Muscle of leg (tissue), 11 donors: ENCODE data around the gene STK32C. TPM values are rescaled to one million over a fixed set of nuclear protein-coding genes. Genes with fewer than 3 reads are reported as not detected.

Experiments
- DNase-seq: peaks from one replicate; pipeline ENCODE4 v3.0.0; 2013
- H3K27ac ChIP-seq: one replicate; pipeline ENCODE4 v1.5.1; 2013; ENCODE audit warnings: mild to moderate bottlenecking, low read length, control low read depth
- H3K27me3 ChIP-seq: one replicate; pipeline ENCODE4 v1.6.1; 2013; ENCODE audit warnings: low read length; ENCODE audit not compliant: control insufficient read depth, insufficient read depth
- H3K36me3 ChIP-seq: one replicate; pipeline ENCODE4 v1.6.1; 2013; ENCODE audit warnings: low read length; ENCODE audit not compliant: control insufficient read depth, insufficient read depth
- H3K4me1 ChIP-seq: one replicate; pipeline ENCODE4 v1.6.1; 2013; ENCODE audit warnings: low read length; ENCODE audit not compliant: control insufficient read depth, insufficient read depth
- H3K4me3 ChIP-seq: one replicate; pipeline ENCODE4 v1.5.1; 2013; ENCODE audit warnings: low read length, control low read depth
- H3K9me3 ChIP-seq: replicated peaks from 2 replicates; pipeline ENCODE4 v1.6.1; 2013; ENCODE audit warnings: low read depth, low read length; ENCODE audit not compliant: control insufficient read depth
- WGBS: methylation state at CpG from one replicate; pipeline ENCODE4 v1.1.5; 2013; ENCODE audit warnings: missing lambda C conversion rate; ENCODE audit not compliant: insufficient coverage; 5-methylcytosine and 5-hydroxymethylcytosine counted together
- polyA plus RNA-seq, 8 donors: library from polyadenylated mRNA; unstranded; fragments of 120-200 nt; gene quantifications; one replicate each; pipeline versions ENCODE4 v1.2.1 to v1.2.3, GENCODE V29; 2013; ENCODE audit warnings: inconsistent platforms in 1 of 8, low replicate concordance in 1 of 8; ENCODE audit not compliant: insufficient read length in 8 of 8, insufficient read depth in 1 of 8
- total RNA-seq: library from RNA; stranded (reverse); fragments of 120-200 nt; gene quantifications from one replicate; pipeline ENCODE4 v1.2.4, GENCODE V29; 2013

Gene STK32C
- total and polyA plus RNA-seq, 9 donors, result 9.4 to 14.7 (median 12.0) TPM

DNA sequence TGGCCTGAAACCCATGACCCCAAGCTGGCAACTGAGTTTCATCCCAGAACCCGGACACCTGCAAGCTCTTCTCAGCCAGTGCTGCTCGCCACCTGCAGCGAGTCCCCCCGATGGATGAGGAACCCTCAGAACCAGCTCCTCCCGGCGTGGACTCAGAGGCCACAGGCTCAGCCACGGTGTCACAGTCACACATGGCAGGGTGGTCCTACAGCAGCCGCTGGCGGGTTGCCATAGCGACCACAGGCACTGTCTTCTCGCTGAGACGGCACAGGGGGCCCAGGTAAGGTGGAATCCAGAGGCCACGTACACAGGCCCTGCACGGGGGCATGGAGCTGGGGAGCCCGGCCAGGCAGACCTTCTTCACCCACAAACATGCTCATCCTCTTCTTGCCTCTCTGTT, 67.6 kb downstream of the STK32C start:
- Histone ChIP-seq H3K4me1 (peaks cover 88% of the 10 kb centered on the region), H3K9me3 (no peaks in the 10 kb centered on the region), H3K27ac (no peak overlapping the region), H3K27me3 (no peaks in the 10 kb centered on the region), H3K36me3 (no peaks in the 10 kb centered on the region), H3K4me3 (no peak overlapping the region)
- 61% methylated on average over 13 of the region's 15 CpGs for WGBS
- no peak for DNase-seq

DNA sequence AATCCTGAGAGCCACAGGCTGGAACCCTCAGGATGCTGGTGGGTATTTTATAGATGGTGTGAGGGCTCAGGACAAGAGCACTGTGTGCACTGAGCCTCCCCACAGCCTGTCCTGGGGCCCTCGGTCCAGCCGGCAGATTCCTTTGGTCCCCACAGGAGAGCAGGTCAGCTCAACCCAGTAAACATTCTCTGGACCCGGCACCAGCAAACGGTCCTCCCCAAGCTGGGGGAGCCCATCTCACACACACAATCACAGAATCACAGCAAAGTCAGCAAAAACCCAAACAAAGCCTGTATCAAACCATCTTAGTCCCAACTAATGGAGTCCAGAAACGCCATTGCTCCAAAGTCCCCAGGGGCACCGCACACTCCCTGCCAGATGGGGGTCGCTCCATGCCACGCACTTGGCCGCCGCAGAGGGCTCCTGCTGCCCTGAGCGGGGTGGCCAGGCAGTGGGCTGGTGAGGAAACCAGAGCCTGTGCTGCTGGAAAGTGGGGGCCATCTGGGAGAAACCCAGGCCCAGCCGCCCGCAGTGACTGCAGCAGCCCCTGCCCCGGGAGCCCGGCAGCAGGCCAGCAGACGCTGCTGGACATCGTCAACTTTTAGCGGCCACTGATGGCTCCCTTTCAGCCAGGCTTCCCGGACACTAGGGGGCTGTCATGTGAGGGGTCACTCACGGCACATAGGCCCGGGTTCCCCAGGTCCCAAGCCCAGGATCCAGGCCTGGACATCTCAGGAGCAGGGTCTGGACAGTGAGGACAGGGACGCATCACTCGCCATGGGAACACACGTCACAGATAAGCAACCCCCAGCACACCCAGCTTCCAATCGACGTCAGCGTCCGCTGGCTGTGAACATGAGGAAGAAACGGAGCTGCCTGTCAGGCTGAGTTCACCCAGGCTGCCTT, 68.4 kb downstream of the STK32C start:
- peak; percentile 25 for DNase-seq
- H3K4me1 ChIP-seq, result peaks cover 88% of the 10 kb centered on the region
- H3K4me3 ChIP-seq, result no peak overlapping the region
- no peaks in the 10 kb centered on the region for H3K36me3 ChIP-seq
- H3K9me3 ChIP-seq, result no peaks in the 10 kb centered on the region
- H3K27ac ChIP-seq, result no peak overlapping the region
- peaks cover 2% of the 10 kb centered on the region for H3K27me3 ChIP-seq
- WGBS, result 59% methylated on average over 28 of the region's 29 CpGs

GRCh38 chr10:132238371-132239125, 69.2 kb downstream of the STK32C start:
- no peaks in the 10 kb centered on the region for H3K9me3 ChIP-seq
- peaks cover 2% of the 10 kb centered on the region for H3K27me3 ChIP-seq
- H3K27ac ChIP-seq, result no peak overlapping the region
- WGBS, result 63% methylated on average over 15 of the region's 17 CpGs
- DNase-seq, result no peak
- H3K36me3 ChIP-seq, result no peaks in the 10 kb centered on the region
- no peak overlapping the region for H3K4me3 ChIP-seq
- H3K4me1 ChIP-seq, result peaks cover 88% of the 10 kb centered on the region

GRCh38 chr10:132237871-132238270, 69.9 kb downstream of the STK32C start:
- H3K4me1 ChIP-seq, result peaks cover 89% of the 10 kb centered on the region
- peak overlapping the region; percentile 15 for H3K27ac ChIP-seq
- no peaks in the 10 kb centered on the region for H3K9me3 ChIP-seq
- H3K4me3 ChIP-seq, result no peak overlapping the region
- H3K36me3 ChIP-seq, result no peaks in the 10 kb centered on the region
- peak; percentile 70 for DNase-seq
- peaks cover 2% of the 10 kb centered on the region for H3K27me3 ChIP-seq
- WGBS, result 0% methylated on average over 3 of the region's 9 CpGs

- WGBS, result 78% methylated on average over 11 of the region's 15 CpGs
- no peaks in the 10 kb centered on the region for H3K9me3 ChIP-seq
- no peak overlapping the region for H3K4me3 ChIP-seq
- H3K27me3 ChIP-seq, result peaks cover 2% of the 10 kb centered on the region
- peak overlapping the region; percentile 15 for H3K27ac ChIP-seq
- no peak for DNase-seq
- peaks cover 89% of the 10 kb centered on the region for H3K4me1 ChIP-seq
- H3K36me3 ChIP-seq, result no peaks in the 10 kb centered on the region
Observed at GRCh38 chr10:132237396-132237795, 70.4 kb downstream of the STK32C start.

DNA sequence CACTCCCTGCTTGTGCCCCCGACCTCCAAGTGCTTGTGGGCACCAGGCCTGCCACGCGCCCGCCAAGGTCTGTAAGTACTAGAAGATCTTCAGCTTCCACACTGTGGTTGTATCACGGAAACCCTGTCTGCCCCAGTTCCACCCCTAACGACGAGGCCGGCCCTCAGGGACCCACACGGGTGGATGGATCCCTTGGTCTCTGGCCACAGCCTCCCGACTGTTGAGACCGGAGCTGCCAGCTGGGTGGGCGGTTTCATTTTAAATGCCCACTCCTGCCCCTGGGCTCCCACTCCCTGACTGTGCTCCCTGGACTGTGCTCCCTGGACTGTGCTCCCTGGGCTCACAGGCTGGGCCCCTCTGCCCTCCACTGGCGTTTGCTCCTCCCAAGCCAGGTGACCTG, 70.9 kb downstream of the STK32C start:
- Histone ChIP-seq H3K36me3 (no peaks in the 10 kb centered on the region), H3K4me3 (no peak overlapping the region), H3K9me3 (no peaks in the 10 kb centered on the region), H3K27ac (no peak overlapping the region), H3K4me1 (peaks cover 89% of the 10 kb centered on the region), H3K27me3 (peaks cover 2% of the 10 kb centered on the region)
- 83% methylated on average over 11 of the region's 13 CpGs for WGBS
- no peak for DNase-seq

DNA sequence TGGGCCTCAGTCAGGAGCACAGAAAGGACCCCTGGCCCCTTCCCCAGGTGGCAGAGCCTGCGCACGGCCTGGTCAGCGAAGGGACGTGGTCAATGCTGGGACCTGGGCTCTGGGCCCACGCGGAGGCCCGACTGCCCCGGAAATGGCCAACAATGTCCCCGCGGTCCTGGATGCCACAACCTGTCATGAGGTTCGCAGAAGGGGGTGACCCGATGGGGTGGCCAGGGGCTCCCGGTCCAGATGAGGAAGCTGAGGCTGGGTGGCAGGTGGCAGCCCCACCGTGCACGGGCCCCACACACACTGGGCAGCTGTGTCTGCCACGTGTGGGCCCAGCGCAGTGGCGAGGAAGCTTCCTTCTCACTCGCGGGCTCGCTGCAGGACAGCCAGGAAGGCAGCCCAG, 71.6 kb downstream of the STK32C start:
- 96% methylated on average over 15 of the region's 21 CpGs for WGBS
- H3K9me3 ChIP-seq, result no peaks in the 10 kb centered on the region
- no peak for DNase-seq
- no peak overlapping the region for H3K27ac ChIP-seq
- H3K4me1 ChIP-seq, result peaks cover 92% of the 10 kb centered on the region
- H3K27me3 ChIP-seq, result peaks cover 2% of the 10 kb centered on the region
- no peaks in the 10 kb centered on the region for H3K36me3 ChIP-seq
- no peak overlapping the region for H3K4me3 ChIP-seq

GRCh38 chr10:132234860-132235259, 72.9 kb downstream of the STK32C start:
- H3K4me1 ChIP-seq, result peaks cover 92% of the 10 kb centered on the region
- no peak for DNase-seq
- H3K36me3 ChIP-seq, result no peaks in the 10 kb centered on the region
- H3K27ac ChIP-seq, result no peak overlapping the region
- 87% methylated on average over 5 of the region's 6 CpGs for WGBS
- peaks cover 2% of the 10 kb centered on the region for H3K27me3 ChIP-seq
- H3K4me3 ChIP-seq, result no peak overlapping the region
- H3K9me3 ChIP-seq, result no peaks in the 10 kb centered on the region

DNA sequence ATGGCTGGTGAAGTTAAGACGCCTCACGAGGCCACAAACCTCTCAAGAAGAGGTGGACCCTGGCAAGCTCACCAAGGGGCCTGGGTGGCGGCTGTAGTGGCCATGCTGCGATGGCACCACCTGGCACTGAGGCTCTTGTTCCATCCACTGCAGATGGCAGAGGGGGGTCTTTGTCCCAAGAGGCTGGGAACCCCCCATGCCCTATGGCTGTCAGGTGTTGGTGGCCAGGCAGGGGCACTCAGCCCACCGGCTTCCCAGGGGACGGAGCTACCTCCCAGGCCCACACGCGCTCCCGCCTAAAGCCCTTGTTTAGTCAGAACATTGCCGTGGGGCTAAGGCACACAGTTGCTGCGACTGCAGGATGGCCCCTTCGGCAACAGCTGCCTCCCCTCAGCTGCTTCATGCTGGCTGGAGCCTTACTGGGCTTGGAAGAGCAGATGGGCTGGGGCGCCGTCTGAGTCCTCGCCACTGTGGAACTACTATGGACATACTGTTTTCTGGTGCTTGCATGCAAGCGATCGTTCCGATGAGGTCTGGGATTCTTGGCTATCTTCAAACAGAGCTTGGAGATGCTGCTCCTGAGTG, 74.2 kb downstream of the STK32C start:
- no peaks in the 10 kb centered on the region for H3K36me3 ChIP-seq
- no peak overlapping the region for H3K4me3 ChIP-seq
- H3K27ac ChIP-seq, result peak overlapping the region; percentile 67
- H3K9me3 ChIP-seq, result no peaks in the 10 kb centered on the region
- peaks cover 82% of the 10 kb centered on the region for H3K4me1 ChIP-seq
- WGBS, result 70% methylated on average over 16 of the region's 18 CpGs
- peaks cover 2% of the 10 kb centered on the region for H3K27me3 ChIP-seq
- peak; percentile 76 for DNase-seq

- no peaks in the 10 kb centered on the region for H3K36me3 ChIP-seq
- peak overlapping the region; percentile 67 for H3K27ac ChIP-seq
- WGBS, result 62% methylated on average over 7 of the region's 9 CpGs
- H3K27me3 ChIP-seq, result peaks cover 2% of the 10 kb centered on the region
- H3K4me1 ChIP-seq, result peaks cover 77% of the 10 kb centered on the region
- no peaks in the 10 kb centered on the region for H3K9me3 ChIP-seq
- no peak overlapping the region for H3K4me3 ChIP-seq
- DNase-seq, result no peak
Observed at GRCh38 chr10:132232981-132233380, 74.8 kb downstream of the STK32C start.
